Immature natural killer cell (primary cell): ENCODE results near the gene SETD3. TPM values are rescaled to one million over a fixed set of nuclear protein-coding genes. Genes with fewer than 3 reads are reported as not detected.

Experiments
- DNase-seq, 3 donors: peaks; one replicate each; pipeline ENCODE4 v3.0.0; 2022; ENCODE audit warnings: mixed read lengths in 1 of 3
- H3K27ac Mint-ChIP-seq, 6 donors: one replicate each; pipeline ENCODE4 v1.8.0; 2020; ENCODE audit warnings: mixed read lengths in 6 of 6, mild to moderate bottlenecking in 5 of 6, inconsistent platforms in 4 of 6, moderate library complexity in 3 of 6
- H3K27me3 Mint-ChIP-seq, 3 donors: one replicate each; pipeline ENCODE4 v1.8.0; 2020 to 2021; ENCODE audit warnings: low read depth in 3 of 3, mild to moderate bottlenecking in 3 of 3, mixed read lengths in 3 of 3, moderate library complexity in 3 of 3, inconsistent platforms in 1 of 3
- H3K36me3 Mint-ChIP-seq, 3 donors: one replicate each; pipeline ENCODE4 v1.8.0; 2020; ENCODE audit warnings: mixed read lengths in 3 of 3, inconsistent platforms in 2 of 3, mild to moderate bottlenecking in 2 of 3
- H3K4me1 Mint-ChIP-seq, 2 donors: one replicate each; pipeline ENCODE4 v1.8.0; 2020; ENCODE audit warnings: inconsistent platforms in 2 of 2, mild to moderate bottlenecking in 2 of 2, mixed read lengths in 2 of 2, moderate library complexity in 1 of 2
- H3K4me3 Mint-ChIP-seq, 5 donors: one replicate each; pipeline ENCODE4 v1.8.0; 2020; ENCODE audit warnings: mild to moderate bottlenecking in 5 of 5, mixed read lengths in 5 of 5, inconsistent platforms in 3 of 5, moderate library complexity in 3 of 5
- H3K9me3 Mint-ChIP-seq, 6 donors: one replicate each; pipeline ENCODE4 v1.8.0; 2020; ENCODE audit warnings: mild to moderate bottlenecking in 6 of 6, mixed read lengths in 6 of 6, inconsistent platforms in 4 of 6, moderate library complexity in 3 of 6
- polyA plus RNA-seq, 3 donors: library from polyadenylated mRNA; unstranded; fragments of 300-500 nt; fragmentation: Illumina TruSeq; gene quantifications; one replicate each; pipeline ENCODE4 v1.2.3, GENCODE V29; 2021

The SETD3 gene
- polyA plus RNA-seq, 3 donors from 2014 or later, result 60.8 to 112 (median 66.5) TPM

DNA sequence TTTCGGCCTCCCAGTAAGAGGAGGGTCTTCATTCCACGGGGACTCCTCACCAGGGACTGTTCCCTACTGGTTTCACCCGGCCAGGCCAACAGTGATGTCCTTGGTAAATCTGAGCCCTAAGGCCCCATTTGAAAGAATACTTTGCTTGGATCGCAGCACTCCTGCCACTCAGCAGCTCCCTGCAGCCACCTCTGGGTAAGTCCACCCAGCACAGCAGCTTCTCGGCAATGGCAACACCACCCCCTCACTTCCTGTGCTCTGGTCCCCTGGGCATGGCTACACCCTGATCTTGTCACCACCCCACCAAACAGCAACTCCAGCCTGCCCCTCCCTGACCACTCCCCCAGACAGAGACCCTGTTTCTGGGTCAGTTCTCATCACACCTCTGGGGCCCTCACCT lies 100.3 kb downstream of the SETD3 start:
- H3K9me3 Mint-ChIP-seq, result no peaks in the 10 kb centered on the region
- peaks cover 27 to 38% of the 10 kb centered on the region in 2 donors for H3K4me1 Mint-ChIP-seq
- peak overlapping the region; percentile 45 to 74 (median 61) for H3K4me3 Mint-ChIP-seq
- DNase-seq, result peak; percentile 24 to 28 (median 25)
- H3K27me3 Mint-ChIP-seq, result peaks cover 0 to 4% (median 0%) of the 10 kb centered on the region in 3 donors
- H3K36me3 Mint-ChIP-seq, result peaks cover 0 to 4% (median 0%) of the 10 kb centered on the region in 3 donors
- peak overlapping the region in 5 of 6 donors; percentile 10 to 82 (median 65) for H3K27ac Mint-ChIP-seq

DNA sequence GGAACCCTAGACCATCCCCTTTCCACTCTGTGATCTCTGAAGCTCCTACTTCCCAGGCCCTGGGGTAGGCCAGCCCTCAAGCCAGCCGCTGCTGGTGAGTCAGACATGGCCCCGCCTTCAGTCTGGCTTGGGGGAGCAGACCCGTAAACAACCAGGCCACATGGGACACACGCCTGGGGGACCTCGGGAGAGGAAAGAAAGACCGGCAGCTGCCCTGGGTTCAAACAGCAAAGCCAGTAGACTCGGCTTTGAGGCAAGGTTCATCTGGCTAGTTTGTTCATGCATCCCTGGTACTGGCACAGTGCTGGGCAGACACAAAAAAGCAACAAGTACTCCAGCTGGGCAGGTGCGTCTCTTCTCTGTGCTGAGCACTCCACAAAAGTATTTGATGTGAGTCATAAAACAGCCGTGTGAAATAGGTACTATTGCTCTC lies 101.9 kb downstream of the SETD3 start:
- Mint-ChIP-seq H3K4me1 (peaks cover 20 to 34% of the 10 kb centered on the region in 2 donors), H3K9me3 (no peaks in the 10 kb centered on the region), H3K27ac (no peak overlapping the region), H3K27me3 (peaks cover 0 to 4% (median 1%) of the 10 kb centered on the region in 3 donors), H3K36me3 (peaks cover 0 to 4% (median 0%) of the 10 kb centered on the region in 3 donors), H3K4me3 (no peak overlapping the region)
- no peak for DNase-seq

GRCh38 chr14:99377951-99378350 lies 102.7 kb downstream of the SETD3 start:
- Mint-ChIP-seq H3K9me3 (no peaks in the 10 kb centered on the region), H3K4me1 (peaks cover 20 to 32% of the 10 kb centered on the region in 2 donors), H3K27me3 (peaks cover 0 to 7% (median 1%) of the 10 kb centered on the region in 3 donors), H3K4me3 (no peak overlapping the region), H3K27ac (no peak overlapping the region), H3K36me3 (peaks cover 0 to 4% (median 0%) of the 10 kb centered on the region in 3 donors)
- DNase-seq, result no peak

DNA sequence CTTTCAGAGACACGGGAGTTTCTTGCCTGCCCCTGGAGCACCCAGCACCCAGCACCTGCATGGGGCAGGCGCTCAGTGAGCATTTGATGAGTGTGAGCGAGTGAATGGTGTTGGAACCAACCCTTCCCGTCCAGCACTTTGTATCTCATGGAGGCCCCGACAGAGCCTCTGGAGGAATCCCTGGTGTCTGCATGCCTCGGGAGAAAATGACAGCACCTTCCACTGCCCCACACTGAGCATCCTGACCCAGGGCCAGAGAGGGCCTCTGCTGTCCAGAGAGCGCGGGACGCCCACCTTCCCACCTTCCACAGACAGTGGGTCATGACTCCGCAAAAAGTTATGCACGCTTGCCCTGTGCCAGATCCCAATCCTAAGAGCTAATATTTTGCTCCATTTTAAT lies 105.7 kb downstream of the SETD3 start:
- no peak for DNase-seq
- H3K27ac Mint-ChIP-seq, result no peak overlapping the region
- H3K4me3 Mint-ChIP-seq, result no peak overlapping the region
- H3K9me3 Mint-ChIP-seq, result no peaks in the 10 kb centered on the region
- H3K4me1 Mint-ChIP-seq, result peaks cover 4 to 8% of the 10 kb centered on the region in 2 donors
- peaks cover 0 to 8% (median 4%) of the 10 kb centered on the region in 3 donors for H3K36me3 Mint-ChIP-seq
- H3K27me3 Mint-ChIP-seq, result peaks cover 2 to 5% (median 4%) of the 10 kb centered on the region in 3 donors

DNA sequence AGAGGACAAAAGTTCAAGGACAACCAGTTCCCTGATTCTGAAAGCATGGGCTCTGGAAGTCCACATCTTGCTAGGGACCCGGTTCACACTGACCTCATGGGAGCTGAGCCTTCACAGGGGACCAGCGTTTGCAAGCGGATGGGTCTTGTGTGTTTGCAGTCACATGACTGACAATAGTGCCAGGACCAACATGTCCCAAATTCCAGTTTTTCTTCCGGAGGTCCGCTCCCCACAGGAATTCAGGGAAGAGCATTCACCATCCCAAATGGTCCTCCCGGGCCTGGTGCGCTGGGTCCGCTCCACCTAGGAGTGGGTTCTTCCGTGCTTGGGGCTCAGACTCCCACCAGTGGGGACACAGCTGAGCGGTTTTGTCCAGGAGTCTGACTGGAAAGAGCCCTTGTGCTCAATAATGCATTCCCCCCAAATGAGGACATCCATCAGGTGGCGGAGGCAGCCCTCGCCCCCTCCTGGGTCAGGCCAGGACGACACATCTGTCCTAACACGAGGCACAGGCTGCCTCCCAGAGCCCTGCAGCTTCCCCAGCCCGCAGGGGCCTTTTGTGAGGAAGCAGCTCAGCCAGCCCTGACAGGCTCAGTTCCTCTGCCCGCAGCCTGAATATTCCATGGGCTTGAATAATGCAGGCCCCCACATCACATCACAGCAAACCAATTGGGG lies 116.9 kb downstream of the SETD3 start:
- no peak for DNase-seq
- H3K27ac Mint-ChIP-seq, result no peak overlapping the region
- H3K4me1 Mint-ChIP-seq, result peaks cover 0 to 1% of the 10 kb centered on the region in 2 donors
- H3K36me3 Mint-ChIP-seq, result peaks cover 0 to 4% (median 0%) of the 10 kb centered on the region in 3 donors
- peaks cover 0 to 3% (median 0%) of the 10 kb centered on the region in 3 donors for H3K27me3 Mint-ChIP-seq
- no peak overlapping the region for H3K4me3 Mint-ChIP-seq
- H3K9me3 Mint-ChIP-seq, result peaks cover 0 to 2% (median 0%) of the 10 kb centered on the region in 6 donors

- H3K27ac Mint-ChIP-seq, result no peak overlapping the region
- peaks cover 0 to 3% (median 0%) of the 10 kb centered on the region in 3 donors for H3K27me3 Mint-ChIP-seq
- no peak for DNase-seq
- peaks cover 0 to 4% (median 0%) of the 10 kb centered on the region in 3 donors for H3K36me3 Mint-ChIP-seq
- peaks cover 0 to 2% (median 0%) of the 10 kb centered on the region in 6 donors for H3K9me3 Mint-ChIP-seq
- H3K4me3 Mint-ChIP-seq, result no peak overlapping the region
- H3K4me1 Mint-ChIP-seq, result peaks cover 0 to 1% of the 10 kb centered on the region in 2 donors
Measured at GRCh38 chr14:99363051-99363450, 117.6 kb downstream of the SETD3 start.

GRCh38 chr14:99361596-99362215 lies 119.0 kb downstream of the SETD3 start:
- Mint-ChIP-seq H3K36me3 (peaks cover 0 to 4% (median 0%) of the 10 kb centered on the region in 3 donors), H3K27me3 (peaks cover 0 to 3% (median 2%) of the 10 kb centered on the region in 3 donors), H3K4me3 (no peak overlapping the region), H3K4me1 (no peaks in the 10 kb centered on the region), H3K9me3 (peaks cover 0 to 2% (median 0%) of the 10 kb centered on the region in 6 donors), H3K27ac (no peak overlapping the region)
- no peak for DNase-seq

DNA sequence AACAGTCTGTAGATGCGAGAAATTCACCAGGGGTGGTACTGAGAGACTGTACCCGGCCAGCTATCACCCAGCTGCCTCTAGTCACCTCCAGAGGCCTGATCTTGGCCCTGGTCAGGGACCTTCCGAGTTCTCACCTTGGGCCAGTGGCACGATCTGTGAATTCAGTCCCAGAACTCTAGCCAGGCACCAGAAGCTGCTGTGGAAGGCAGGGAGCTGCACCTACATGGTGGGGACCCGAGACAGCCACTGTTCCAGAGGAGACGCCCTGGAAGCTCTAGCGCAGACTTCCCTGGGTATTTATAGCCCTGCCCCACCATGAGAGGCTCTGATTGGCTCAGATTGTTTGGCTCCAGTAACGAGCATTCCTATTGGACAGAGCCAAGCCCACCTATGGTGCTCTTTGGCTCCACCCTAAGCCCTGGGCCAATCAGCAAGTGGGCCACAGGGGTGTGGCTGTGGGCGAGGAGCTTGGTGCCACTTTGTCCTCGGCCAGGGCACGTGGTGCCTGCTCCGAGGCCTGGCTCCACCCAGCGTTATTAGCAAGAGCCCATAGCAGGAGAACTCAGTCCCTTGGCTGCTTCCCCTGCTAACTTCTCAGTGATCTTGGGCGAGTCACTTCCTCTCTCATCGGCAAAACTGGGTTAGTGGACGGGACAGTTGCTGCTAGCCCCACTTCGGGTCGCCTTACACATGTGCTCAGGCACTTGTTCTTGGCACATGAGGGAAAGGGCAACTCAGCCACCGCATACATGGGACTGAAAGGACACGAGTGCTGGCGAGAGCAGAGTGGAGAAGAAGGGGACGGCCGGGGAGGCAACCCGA lies 119.7 kb downstream of the SETD3 start:
- H3K4me1 Mint-ChIP-seq, result no peaks in the 10 kb centered on the region
- H3K27ac Mint-ChIP-seq, result no peak overlapping the region
- H3K36me3 Mint-ChIP-seq, result peaks cover 0 to 4% (median 0%) of the 10 kb centered on the region in 3 donors
- H3K27me3 Mint-ChIP-seq, result peaks cover 0 to 3% (median 2%) of the 10 kb centered on the region in 3 donors
- no peak overlapping the region for H3K4me3 Mint-ChIP-seq
- DNase-seq, result no peak
- peaks cover 0 to 2% (median 0%) of the 10 kb centered on the region in 6 donors for H3K9me3 Mint-ChIP-seq

DNA sequence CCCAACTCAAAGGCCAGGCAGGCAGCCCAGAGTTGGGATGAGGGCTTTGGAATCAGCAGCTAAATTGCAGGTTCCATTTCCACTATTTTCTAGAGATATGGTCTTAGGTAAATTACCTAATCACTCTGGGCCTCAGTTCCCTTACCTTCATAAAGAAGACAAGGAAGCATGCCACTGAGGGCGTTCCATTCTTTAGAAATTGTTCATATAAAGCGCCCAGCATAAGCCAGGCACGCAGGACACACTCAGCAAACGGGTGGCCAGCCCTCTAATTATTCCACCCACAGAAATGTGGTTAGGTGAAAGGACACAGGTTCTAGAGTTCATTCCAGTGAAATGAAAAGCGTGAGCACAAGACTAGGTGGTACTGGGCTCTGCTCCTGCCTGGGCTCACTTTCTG lies 120.8 kb downstream of the SETD3 start:
- Mint-ChIP-seq H3K4me1 (no peaks in the 10 kb centered on the region), H3K9me3 (peaks cover 0 to 2% (median 0%) of the 10 kb centered on the region in 6 donors), H3K36me3 (peaks cover 0 to 4% (median 0%) of the 10 kb centered on the region in 3 donors), H3K27ac (no peak overlapping the region), H3K27me3 (peaks cover 2 to 3% (median 2%) of the 10 kb centered on the region in 3 donors), H3K4me3 (no peak overlapping the region)
- DNase-seq, result no peak

DNA sequence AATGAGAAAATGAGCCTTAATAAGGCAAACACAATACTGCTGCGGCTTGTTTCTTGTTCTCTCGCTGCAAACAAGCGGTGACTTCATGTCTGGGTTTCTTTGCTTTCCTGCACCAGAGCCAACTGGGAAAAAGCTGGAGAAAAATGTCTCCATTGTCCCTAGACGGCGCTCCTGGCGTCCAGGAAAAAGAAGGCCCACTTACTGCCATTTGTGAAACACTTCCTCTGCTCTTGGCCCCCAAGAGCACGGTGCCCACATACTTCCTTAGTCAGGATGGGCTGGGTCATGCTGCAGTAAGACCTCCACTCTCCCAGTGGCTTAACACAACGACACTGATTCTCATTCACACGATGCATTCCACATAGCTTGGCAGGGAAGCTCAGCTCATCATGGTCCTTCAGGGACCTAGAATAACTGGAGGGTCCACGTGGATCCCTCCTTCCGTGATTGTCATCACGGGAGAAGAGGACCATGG lies 122.7 kb downstream of the SETD3 start:
- H3K36me3 Mint-ChIP-seq, result peaks cover 0 to 4% (median 0%) of the 10 kb centered on the region in 3 donors
- peaks cover 0 to 2% (median 0%) of the 10 kb centered on the region in 6 donors for H3K9me3 Mint-ChIP-seq
- H3K4me1 Mint-ChIP-seq, result no peaks in the 10 kb centered on the region
- H3K27ac Mint-ChIP-seq, result no peak overlapping the region
- H3K27me3 Mint-ChIP-seq, result peaks cover 2 to 4% (median 2%) of the 10 kb centered on the region in 3 donors
- H3K4me3 Mint-ChIP-seq, result no peak overlapping the region
- no peak for DNase-seq

DNA sequence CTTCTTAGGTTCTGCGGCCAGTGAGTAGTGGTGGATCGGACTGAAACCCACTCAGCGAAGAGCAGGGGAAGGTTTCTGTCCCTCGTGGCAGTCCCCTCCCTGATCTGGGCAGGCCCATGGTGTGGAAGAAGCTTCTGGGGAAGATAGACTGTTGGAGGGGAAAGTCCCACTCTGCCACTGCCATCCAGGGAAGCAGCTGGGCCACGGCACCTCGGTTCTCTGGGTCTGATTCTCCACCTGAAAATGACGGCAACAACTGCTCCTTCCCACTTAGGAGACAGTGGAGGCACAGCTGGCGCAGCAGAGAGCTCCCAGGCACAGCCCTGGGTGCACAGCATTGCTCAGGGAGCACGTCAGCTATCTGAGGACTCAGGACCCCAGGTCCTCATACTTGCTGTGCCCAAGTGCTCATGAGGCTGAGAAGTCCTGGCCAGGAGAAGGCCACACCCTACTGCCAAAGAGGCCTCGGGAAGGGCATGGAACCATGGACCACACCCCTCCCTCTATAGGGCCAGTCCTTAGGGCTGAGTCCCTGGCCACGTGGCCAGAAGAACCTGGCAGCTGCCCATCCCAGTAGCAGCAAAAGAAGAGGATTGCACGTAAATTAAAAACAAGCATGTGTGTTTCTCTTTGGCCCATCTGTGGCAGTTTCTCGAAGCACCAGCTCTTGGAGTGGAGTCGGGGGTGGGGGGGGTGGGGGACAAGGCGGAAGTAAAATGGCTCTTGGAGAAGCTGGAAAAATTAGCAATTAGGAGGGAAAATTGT lies 123.3 kb downstream of the SETD3 start:
- DNase-seq, result no peak
- Mint-ChIP-seq H3K27ac (no peak overlapping the region), H3K36me3 (peaks cover 0 to 4% (median 0%) of the 10 kb centered on the region in 3 donors), H3K9me3 (peaks cover 0 to 2% (median 0%) of the 10 kb centered on the region in 6 donors), H3K4me3 (no peak overlapping the region), H3K27me3 (peaks cover 2 to 4% (median 3%) of the 10 kb centered on the region in 3 donors), H3K4me1 (no peaks in the 10 kb centered on the region)

- H3K27me3 Mint-ChIP-seq, result peaks cover 2 to 4% (median 2%) of the 10 kb centered on the region in 3 donors
- peaks cover 0 to 2% (median 0%) of the 10 kb centered on the region in 6 donors for H3K9me3 Mint-ChIP-seq
- no peak overlapping the region for H3K4me3 Mint-ChIP-seq
- H3K4me1 Mint-ChIP-seq, result peaks cover 0 to 2% of the 10 kb centered on the region in 2 donors
- H3K36me3 Mint-ChIP-seq, result peaks cover 0 to 4% (median 0%) of the 10 kb centered on the region in 3 donors
- no peak overlapping the region for H3K27ac Mint-ChIP-seq
- no peak for DNase-seq
Measured at GRCh38 chr14:99356031-99356608, 124.5 kb downstream of the SETD3 start.
